Measurements from ENCODE around the gene ARHGAP8. TPM values are rescaled to one million over a fixed set of nuclear protein-coding genes. Genes with fewer than 3 reads are reported as not detected.
A peak's percentile ranks its signal among the peaks of the same experiment; 100 is the strongest.

Gene ARHGAP8
- total and polyA plus RNA-seq, 2 of the 13 experiments (the other 11 are each of a cell fraction or from before 2014, with no cell fraction given): 0.07 TPM; not detected in 1

GRCh38 chr22:44735518-44736428 is 16.6 kb upstream of the ARHGAP8 start (continued):
- TF ChIP-seq MYNN (CRISPR knock-in tag; IDR thresholded peaks at IDR 0.05; ENCODE audit: low read depth) (no peak), TBX2 (CRISPR knock-in tag; IDR thresholded peaks at IDR 0.05; ENCODE audit: borderline replicate concordance) (peak; percentile 42; the same call in 1 of the 2 replicates), MAF1 (CRISPR knock-in tag; IDR thresholded peaks at IDR 0.05; ENCODE audit: borderline replicate concordance) (no peak), ELF1 (CRISPR knock-in tag; IDR thresholded peaks at IDR 0.05) (no peak), HNF4G (IDR thresholded peaks at IDR 0.05; ENCODE audit: borderline replicate concordance, low read depth, low read length) (0 out of 2 replicates have a peak, but pooled peaks have one; percentile 21), HNF4G (CRISPR knock-in tag; IDR thresholded peaks at IDR 0.05; ENCODE audit: borderline replicate concordance, low read depth) (no peak), ZNF382 (CRISPR knock-in tag; IDR thresholded peaks at IDR 0.05; ENCODE audit: borderline replicate concordance) (no peak), GLMP (CRISPR knock-in tag; IDR thresholded peaks at IDR 0.05; ENCODE audit: borderline replicate concordance) (no peak), ZNF83 (CRISPR knock-in tag; IDR thresholded peaks at IDR 0.05; ENCODE audit: borderline replicate concordance) (no peak), ZNF563 (CRISPR knock-in tag; IDR thresholded peaks at IDR 0.05) (no peak), ZNF280B (CRISPR knock-in tag; IDR thresholded peaks at IDR 0.05; ENCODE audit: borderline replicate concordance) (no peak), SIN3B (IDR thresholded peaks at IDR 0.05; ENCODE audit: low read length) (0 out of 2 replicates have a peak, but pooled peaks have one; percentile 20), ZHX2 (IDR thresholded peaks at IDR 0.05; ENCODE audit: low read depth) (0 out of 2 replicates have a peak, but pooled peaks have one; percentile 38), ZHX2 (CRISPR knock-in tag; IDR thresholded peaks at IDR 0.05; ENCODE audit: borderline replicate concordance) (no peak), ATAD3A (CRISPR knock-in tag; IDR thresholded peaks at IDR 0.05) (no peak), ATF2 (CRISPR knock-in tag; IDR thresholded peaks at IDR 0.05) (no peak), TOE1 (CRISPR knock-in tag; IDR thresholded peaks at IDR 0.05) (no peak), ZNF670 (CRISPR knock-in tag; IDR thresholded peaks at IDR 0.05; ENCODE audit: borderline replicate concordance) (no peak), MEIS1 (CRISPR knock-in tag; IDR thresholded peaks at IDR 0.05; ENCODE audit: borderline replicate concordance) (no peak)
